ENCODE results near the gene CTSS.
"Not testable (repeated sequence)": the region's sequence is repeated elsewhere in the genome, so short reads cannot be mapped to it uniquely, and the experiment has no call there.

The CTSS gene

DNA sequence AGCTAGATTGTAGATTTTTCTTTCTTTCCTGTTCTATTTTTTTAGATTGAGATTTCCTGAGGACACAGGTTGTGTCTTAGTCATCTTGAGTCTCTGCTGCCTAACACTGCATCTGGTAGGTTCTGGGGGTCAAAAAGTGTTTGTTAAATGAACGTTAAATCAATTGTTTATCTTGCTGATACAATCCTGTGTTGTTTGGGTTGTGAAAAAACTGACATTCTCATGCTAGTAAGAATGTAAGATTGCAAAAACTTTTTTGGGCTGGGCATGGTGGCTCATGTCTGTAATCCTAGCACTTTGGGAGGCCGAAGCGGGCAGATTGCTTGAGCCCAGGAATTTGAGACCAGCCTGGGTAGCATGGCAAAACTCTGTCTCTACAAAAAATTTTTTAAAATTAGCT is 39.1 kb upstream of the CTSS start:
- Histone ChIP-seq H3K4me3 (no peak overlapping the region), H3K27ac (no peak overlapping the region), H3K27me3 (no peaks in the 10 kb centered on the region), H3K9ac (no peak overlapping the region), H3K4me2 (no peak overlapping the region), H3K9me3 (replicated peaks in 1 of 11) (no peaks in the 10 kb centered on the region), H3K4me1 (peaks cover 0 to 34% (median 9%) of the 10 kb centered on the region in 10 experiments; a peak in 13 of 20 replicates), H3K36me3 (peaks cover 0 to 60% (median 6%) of the 10 kb centered on the region in 11 experiments; a peak in 10 of 22 replicates), H4K20me1 (no peaks in the 10 kb centered on the region)
- no peak for TF ChIP-seq Cebpa-rat (IDR thresholded peaks at IDR 0.05)

DNA sequence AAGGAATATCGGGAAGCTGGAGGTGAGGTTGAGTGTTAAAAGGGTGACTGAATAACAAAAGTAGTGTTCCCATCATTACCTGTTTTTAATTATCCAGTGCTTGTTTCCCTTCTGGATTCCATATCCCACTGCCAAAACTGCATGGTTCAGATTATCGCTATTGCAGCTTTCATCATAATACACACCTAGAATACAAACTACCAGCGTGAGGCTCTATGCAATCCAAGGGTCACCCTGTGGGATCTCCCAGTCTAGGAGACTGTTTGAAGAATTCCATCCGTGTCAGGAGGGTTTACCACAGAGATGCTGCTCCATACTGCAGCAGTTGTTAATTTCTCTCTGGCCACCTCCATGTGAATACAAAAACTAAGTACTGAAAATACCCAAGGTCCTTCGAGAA is 33.5 kb upstream of the CTSS start:
- H3K4me2 ChIP-seq = no peak overlapping the region
- H3K4me1 ChIP-seq = peaks cover 0 to 20% (median 0%) of the 10 kb centered on the region in 10 experiments; a peak in 4 of 20 replicates
- no peaks in the 10 kb centered on the region for H3K27me3 ChIP-seq
- no peaks in the 10 kb centered on the region for H4K20me1 ChIP-seq
- H3K9me3 ChIP-seq (replicated peaks in 1 of 11) = no peaks in the 10 kb centered on the region
- no peak overlapping the region for H3K27ac ChIP-seq
- no peak overlapping the region for H3K4me3 ChIP-seq
- H3K9ac ChIP-seq = no peak overlapping the region
- TF ChIP-seq Cebpa-rat (IDR thresholded peaks at IDR 0.05) = no peak
- H3K36me3 ChIP-seq = peaks cover 12 to 96% (median 30%) of the 10 kb centered on the region in 11 experiments; a peak in 20 of 22 replicates

DNA sequence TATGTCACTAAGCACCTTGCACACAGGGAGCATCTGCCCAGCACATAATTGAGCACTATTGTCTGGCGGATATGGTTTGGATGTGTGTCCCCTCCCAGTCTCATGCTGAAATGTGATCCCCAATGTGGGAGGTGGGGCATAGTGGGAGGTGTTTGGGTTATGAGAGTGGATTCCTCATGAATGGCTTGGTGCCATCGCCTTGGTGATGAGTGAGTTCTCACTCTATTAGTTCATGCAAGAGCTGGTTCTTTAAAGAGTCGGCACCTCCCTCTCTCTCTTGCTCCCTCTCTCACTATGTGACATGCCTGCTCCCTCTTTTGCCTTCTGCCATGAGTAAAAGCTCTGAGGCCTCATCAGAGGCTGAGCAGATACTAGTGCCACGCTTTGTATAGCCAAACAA is 32.9 kb upstream of the CTSS start:
- peaks cover 12 to 90% (median 30%) of the 10 kb centered on the region in 11 experiments; a peak in 20 of 22 replicates for H3K36me3 ChIP-seq
- H3K4me3 ChIP-seq = no peak overlapping the region
- H3K9ac ChIP-seq = no peak overlapping the region
- TF ChIP-seq Cebpa-rat (IDR thresholded peaks at IDR 0.05) = no peak
- H3K27ac ChIP-seq = no peak overlapping the region
- H4K20me1 ChIP-seq = no peaks in the 10 kb centered on the region
- no peaks in the 10 kb centered on the region for H3K9me3 ChIP-seq (replicated peaks in 1 of 11)
- no peak overlapping the region for H3K4me2 ChIP-seq
- no peaks in the 10 kb centered on the region for H3K27me3 ChIP-seq
- peaks cover 0 to 25% (median 0%) of the 10 kb centered on the region in 10 experiments; a peak in 5 of 20 replicates for H3K4me1 ChIP-seq

DNA sequence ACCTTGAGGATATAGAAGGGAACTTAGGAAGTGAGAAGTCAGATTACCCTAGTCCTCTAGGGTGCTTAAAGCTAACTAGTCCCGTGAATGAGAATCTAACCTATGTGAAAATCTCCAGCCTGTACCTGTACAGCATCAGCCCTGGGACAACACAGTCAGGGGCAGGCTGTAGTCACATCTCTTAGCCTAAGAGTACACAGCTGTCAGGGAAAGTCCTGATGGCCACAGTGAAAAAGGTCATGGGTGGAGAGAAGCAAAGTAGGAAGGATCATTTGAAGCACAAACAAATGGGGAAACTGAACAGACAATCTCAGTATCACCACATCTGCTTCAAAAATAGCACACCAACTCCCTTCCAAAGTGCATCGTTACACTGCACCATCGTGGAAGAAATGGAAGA is 30.8 kb upstream of the CTSS start:
- Histone ChIP-seq H3K27ac (no peak overlapping the region), H3K4me2 (peak overlapping the region in 1 of 11 experiments; percentile 51; a peak in 1 of 22 replicates), H3K4me3 (no peak overlapping the region), H3K9ac (no peak overlapping the region), H3K9me3 (replicated peaks in 1 of 11) (no peaks in the 10 kb centered on the region), H3K4me1 (peaks cover 0 to 45% (median 6%) of the 10 kb centered on the region in 10 experiments; a peak in 11 of 20 replicates), H3K36me3 (peaks cover 12 to 69% (median 30%) of the 10 kb centered on the region in 11 experiments; a peak in 20 of 22 replicates), H3K27me3 (no peaks in the 10 kb centered on the region), H4K20me1 (no peaks in the 10 kb centered on the region)
- no peak for TF ChIP-seq Cebpa-rat (IDR thresholded peaks at IDR 0.05)

DNA sequence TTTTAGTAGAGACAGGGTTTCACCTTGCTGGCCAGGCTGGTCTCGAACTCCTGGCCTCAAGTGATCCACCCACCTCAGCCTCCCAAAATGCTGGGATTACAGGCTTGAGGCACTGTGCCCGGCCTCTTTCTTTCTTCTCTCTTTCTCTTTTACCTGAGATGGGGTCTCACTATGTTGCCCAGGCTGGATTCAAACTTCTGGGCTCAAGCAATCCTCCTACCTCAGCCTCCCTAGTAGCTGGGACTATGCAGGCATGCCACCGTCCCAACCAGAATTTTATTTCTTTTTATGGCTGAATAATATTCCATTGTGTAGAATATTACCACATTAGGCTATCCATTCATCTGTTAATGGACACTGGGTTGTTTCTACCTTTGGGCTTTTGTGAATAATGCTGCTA is 28.2 kb upstream of the CTSS start:
- H3K9me3 ChIP-seq (replicated peaks in 1 of 11); H3K27me3 ChIP-seq: not testable (repeated sequence)
- peak overlapping the region in 4 of 11 experiments; percentile 33 to 67 (median 45); a peak in 4 of 22 replicates for H3K27ac ChIP-seq

DNA sequence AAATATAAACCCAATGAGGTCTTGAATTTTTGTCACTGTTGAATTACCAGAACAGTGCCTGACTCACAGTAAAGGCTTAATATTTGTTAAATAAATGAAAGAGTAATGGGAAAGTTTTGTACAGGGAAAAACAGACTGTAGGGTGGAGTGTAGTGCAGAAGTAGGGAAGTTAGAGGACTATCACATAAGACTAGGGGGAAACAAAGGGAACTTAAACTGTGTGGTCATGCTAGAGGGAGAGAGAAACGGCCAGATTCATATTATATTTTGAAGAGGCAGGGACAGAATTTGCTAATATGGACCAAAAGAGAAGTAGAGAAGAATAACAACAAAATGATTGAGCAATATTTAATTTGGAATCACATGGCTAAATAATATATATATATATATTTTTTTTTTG is 27.6 kb upstream of the CTSS start:
- 0 out of 22 replicates have a peak, but pooled peaks of 1 of the 11 experiments have one; percentile 25 for TF ChIP-seq Cebpa-rat (IDR thresholded peaks at IDR 0.05)
- Histone ChIP-seq H4K20me1 (no peaks in the 10 kb centered on the region), H3K4me1 (peaks cover 0 to 76% (median 17%) of the 10 kb centered on the region in 10 experiments; a peak in 15 of 20 replicates)

More for the DNA sequence above, 28.2 kb upstream of the CTSS start:
- H4K20me1 ChIP-seq, H3K4me3 ChIP-seq, H3K9ac ChIP-seq: not testable (repeated sequence)
- Histone ChIP-seq H3K4me1 (peaks cover 0 to 71% (median 13%) of the 10 kb centered on the region in 10 experiments; a peak in 11 of 20 replicates), H3K36me3 (peaks cover 4 to 43% (median 21%) of the 10 kb centered on the region in 11 experiments; a peak in 18 of 22 replicates), H3K4me2 (peak overlapping the region in 3 of 11 experiments; percentile 36 to 75 (median 62); a peak in 5 of 22 replicates)

DNA sequence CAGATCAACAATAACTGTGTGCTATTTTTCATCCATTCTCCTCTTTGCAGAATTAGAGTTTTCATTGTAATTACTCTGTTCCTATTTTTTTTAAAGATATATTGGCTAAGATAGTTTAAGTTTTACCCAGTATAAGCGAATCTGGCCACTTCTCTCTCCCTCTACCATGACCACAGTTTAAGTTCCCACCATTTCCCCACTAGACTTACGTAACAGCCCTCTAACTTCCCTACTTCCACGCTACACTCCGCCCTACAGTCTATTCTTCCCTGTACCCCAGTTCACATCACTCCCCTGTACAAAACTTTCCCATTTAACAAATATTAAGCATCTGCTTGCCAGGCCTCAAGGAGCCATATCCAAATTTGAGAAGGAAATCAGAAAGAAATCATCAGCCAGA is 26.0 kb upstream of the CTSS start:
- H3K27ac ChIP-seq = peak overlapping the region in 4 of 11 experiments; percentile 43 to 56 (median 48); a peak in 8 of 22 replicates
- no peak overlapping the region for H3K4me3 ChIP-seq
- peak overlapping the region in 7 of 11 experiments; percentile 5 to 80 (median 71); a peak in 11 of 22 replicates for H3K4me2 ChIP-seq
- peaks cover 0 to 80% (median 25%) of the 10 kb centered on the region in 10 experiments; a peak in 16 of 20 replicates for H3K4me1 ChIP-seq
- H3K9ac ChIP-seq = no peak overlapping the region; a peak in 1 of 22 replicates
- no peaks in the 10 kb centered on the region for H3K9me3 ChIP-seq (replicated peaks in 1 of 11)
- no peaks in the 10 kb centered on the region for H3K27me3 ChIP-seq
- H3K36me3 ChIP-seq = peaks cover 0 to 21% (median 10%) of the 10 kb centered on the region in 11 experiments; a peak in 9 of 22 replicates
- no peaks in the 10 kb centered on the region for H4K20me1 ChIP-seq
- TF ChIP-seq Cebpa-rat (IDR thresholded peaks at IDR 0.05) = no peak

More for the DNA sequence above, 27.6 kb upstream of the CTSS start:
- H3K9ac ChIP-seq = peak overlapping the region in 2 of 11 experiments; percentile 36 to 53; a peak in 2 of 22 replicates
- peak overlapping the region in 4 of 11 experiments; percentile 39 to 67 (median 58); a peak in 7 of 22 replicates for H3K27ac ChIP-seq
- H3K4me2 ChIP-seq = peak overlapping the region in 3 of 11 experiments; percentile 36 to 75 (median 62); a peak in 5 of 22 replicates
- H3K9me3 ChIP-seq (replicated peaks in 1 of 11) = no peaks in the 10 kb centered on the region
- no peak overlapping the region for H3K4me3 ChIP-seq
- no peaks in the 10 kb centered on the region for H3K27me3 ChIP-seq
- peaks cover 0 to 37% (median 16%) of the 10 kb centered on the region in 11 experiments; a peak in 13 of 22 replicates for H3K36me3 ChIP-seq

DNA sequence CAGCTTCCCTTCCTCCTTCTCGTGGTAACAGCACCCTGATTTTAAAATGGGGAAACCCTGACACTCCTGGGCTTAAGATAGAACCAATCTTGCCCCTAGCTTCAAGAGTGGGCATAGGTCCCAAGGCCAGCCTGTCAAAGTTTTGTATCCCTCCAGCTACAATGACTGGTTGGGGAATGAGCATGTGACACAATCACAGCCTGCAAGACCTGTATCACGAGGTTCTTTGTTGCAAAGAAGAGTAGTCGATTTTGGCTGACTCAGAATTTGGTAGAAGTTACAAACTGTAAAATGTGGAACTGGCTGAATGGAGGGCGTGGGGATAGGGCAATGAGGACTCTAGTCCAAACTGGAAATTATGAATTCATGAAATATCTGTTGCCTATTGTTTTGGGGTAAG is 23.8 kb upstream of the CTSS start:
- peaks cover 0 to 87% (median 25%) of the 10 kb centered on the region in 10 experiments; a peak in 16 of 20 replicates for H3K4me1 ChIP-seq
- no peak for TF ChIP-seq Cebpa-rat (IDR thresholded peaks at IDR 0.05)

DNA sequence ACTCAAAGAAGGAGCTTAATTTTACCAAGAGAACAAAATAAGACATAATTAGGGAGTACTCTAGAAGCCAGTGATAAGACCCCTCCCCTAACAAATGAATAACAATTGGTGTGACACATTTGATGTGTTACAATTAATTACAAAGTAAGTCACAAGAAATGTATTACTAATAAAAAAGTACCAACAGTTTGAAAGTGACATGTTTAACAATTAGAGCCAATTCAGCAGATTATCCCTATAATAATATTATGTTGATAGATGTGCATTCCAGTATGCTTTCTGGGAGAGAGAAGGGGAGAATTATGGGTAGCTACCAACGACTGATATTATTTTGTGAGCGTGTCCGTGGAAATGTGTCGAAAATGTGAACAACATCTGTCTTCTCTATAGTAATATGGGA is 23.4 kb upstream of the CTSS start:
- H3K27me3 ChIP-seq = no peaks in the 10 kb centered on the region
- peak overlapping the region in 5 of 11 experiments; percentile 8 to 80 (median 73); a peak in 9 of 22 replicates for H3K4me2 ChIP-seq
- H3K4me3 ChIP-seq = no peak overlapping the region
- no peaks in the 10 kb centered on the region for H4K20me1 ChIP-seq
- no peak for TF ChIP-seq Cebpa-rat (IDR thresholded peaks at IDR 0.05)
- no peaks in the 10 kb centered on the region for H3K36me3 ChIP-seq
- H3K4me1 ChIP-seq = peaks cover 0 to 84% (median 25%) of the 10 kb centered on the region in 10 experiments; a peak in 16 of 20 replicates
- no peak overlapping the region for H3K9ac ChIP-seq
- no peaks in the 10 kb centered on the region for H3K9me3 ChIP-seq (replicated peaks in 1 of 11)
- H3K27ac ChIP-seq = peak overlapping the region in 5 of 11 experiments; percentile 38 to 77 (median 63); a peak in 8 of 22 replicates

More for the DNA sequence above, 23.8 kb upstream of the CTSS start:
- H3K9ac ChIP-seq = no peak overlapping the region
- H3K36me3 ChIP-seq = no peaks in the 10 kb centered on the region
- H3K9me3 ChIP-seq (replicated peaks in 1 of 11) = no peaks in the 10 kb centered on the region
- H3K4me2 ChIP-seq = peak overlapping the region in 5 of 11 experiments; percentile 8 to 80 (median 73); a peak in 9 of 22 replicates
- no peak overlapping the region for H3K4me3 ChIP-seq
- H4K20me1 ChIP-seq = no peaks in the 10 kb centered on the region
- H3K27me3 ChIP-seq = no peaks in the 10 kb centered on the region
- H3K27ac ChIP-seq = peak overlapping the region in 5 of 11 experiments; percentile 36 to 77 (median 59); a peak in 8 of 22 replicates
